GM19023 (cell line): ENCODE data around the gene TCP11L1.

Experiments
- ATAC-seq: cut with Tn5 transposase; IDR thresholded peaks from one replicate; pipeline ENCODE4 v1.9.1; 2021; ENCODE audit warnings: mild to moderate bottlenecking, moderate library complexity; ENCODE audit not compliant: unreplicated experiment

Gene TCP11L1, protein sequence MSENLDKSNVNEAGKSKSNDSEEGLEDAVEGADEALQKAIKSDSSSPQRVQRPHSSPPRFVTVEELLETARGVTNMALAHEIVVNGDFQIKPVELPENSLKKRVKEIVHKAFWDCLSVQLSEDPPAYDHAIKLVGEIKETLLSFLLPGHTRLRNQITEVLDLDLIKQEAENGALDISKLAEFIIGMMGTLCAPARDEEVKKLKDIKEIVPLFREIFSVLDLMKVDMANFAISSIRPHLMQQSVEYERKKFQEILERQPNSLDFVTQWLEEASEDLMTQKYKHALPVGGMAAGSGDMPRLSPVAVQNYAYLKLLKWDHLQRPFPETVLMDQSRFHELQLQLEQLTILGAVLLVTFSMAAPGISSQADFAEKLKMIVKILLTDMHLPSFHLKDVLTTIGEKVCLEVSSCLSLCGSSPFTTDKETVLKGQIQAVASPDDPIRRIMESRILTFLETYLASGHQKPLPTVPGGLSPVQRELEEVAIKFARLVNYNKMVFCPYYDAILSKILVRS

DNA sequence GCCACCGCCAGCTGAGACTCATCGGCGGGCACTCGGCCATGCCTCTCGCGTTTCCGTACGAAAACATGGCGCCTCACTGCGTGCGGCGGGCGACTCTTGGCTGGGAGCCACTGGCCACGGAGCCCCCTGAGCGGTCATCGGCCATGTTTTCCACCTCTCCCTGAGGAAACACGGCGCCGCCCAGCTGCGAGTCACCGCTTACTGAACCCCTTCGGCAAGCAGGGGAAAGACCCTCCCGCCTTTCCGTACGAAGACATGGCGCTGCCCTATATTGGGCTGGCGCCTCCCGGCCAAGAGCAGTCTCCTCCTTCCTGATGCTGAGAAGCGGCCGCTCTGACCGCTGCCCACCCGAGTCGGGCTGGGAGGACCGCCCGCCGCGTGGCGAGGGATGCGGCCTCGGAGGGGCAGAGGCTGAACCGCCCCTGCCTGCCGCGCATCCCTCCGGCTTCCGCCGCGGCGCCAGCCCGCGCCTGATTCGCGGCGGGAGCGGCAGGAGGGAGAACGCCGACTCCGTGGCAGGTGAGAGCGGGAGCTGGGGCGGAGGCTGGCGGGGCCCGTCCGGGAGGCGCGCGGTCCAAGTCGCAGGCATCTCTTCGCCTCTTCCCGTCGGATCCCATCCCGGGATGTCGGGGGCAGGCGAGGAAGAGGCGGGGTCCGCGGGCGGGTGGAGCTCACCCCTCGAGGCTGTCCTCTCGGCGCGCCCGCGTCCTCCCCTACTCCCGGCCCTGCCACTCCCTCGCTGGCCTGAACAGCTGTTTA lies at the start of gene TCP11L1:
TSS of gene TCP11L1 (plus strand) at position 299 of the 759 bp plus-strand sequence. CDS start 4,202 bp downstream, outside the sequence.
- ATAC-seq: peak; percentile 77

DNA sequence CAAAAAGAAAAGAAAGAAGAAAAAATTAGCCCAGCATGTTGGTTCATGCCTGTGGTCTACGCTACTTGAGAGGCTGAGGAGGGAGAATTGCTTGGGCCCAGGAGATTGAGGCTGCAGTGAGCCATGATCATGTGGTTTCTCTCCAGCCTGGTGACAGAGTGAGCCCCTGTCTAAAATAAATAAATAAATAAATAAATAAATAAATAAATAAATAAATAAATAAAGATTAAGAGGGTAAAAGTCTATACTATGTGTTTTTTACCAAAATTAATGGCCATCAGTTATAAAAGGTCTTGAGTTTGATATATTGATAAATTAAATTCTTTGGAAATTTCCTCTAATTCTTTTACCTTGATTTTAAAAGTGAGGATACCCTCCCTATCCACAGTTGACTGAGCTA lies 48.9 kb upstream of the TCP11L1 start:
- no peak for ATAC-seq

DNA sequence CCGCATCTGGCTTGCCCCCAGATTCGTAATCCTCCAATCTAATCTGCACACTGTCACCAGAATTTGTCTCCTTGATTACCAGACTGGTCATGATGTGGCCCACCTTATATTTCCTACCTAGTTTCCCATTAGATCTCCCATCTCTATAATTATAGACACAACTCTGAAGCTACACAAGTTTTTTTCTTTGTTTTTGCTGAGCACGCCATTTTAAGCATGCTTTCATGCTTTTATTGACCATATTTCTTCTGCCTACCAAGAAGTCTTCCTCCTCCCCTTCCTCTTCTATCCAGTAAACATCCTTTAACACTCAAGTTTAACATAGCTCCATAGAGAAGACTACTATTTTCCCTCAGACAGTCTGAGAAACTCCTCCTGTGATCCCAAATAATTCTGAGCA lies 47.9 kb upstream of the TCP11L1 start:
- ATAC-seq: no peak

DNA sequence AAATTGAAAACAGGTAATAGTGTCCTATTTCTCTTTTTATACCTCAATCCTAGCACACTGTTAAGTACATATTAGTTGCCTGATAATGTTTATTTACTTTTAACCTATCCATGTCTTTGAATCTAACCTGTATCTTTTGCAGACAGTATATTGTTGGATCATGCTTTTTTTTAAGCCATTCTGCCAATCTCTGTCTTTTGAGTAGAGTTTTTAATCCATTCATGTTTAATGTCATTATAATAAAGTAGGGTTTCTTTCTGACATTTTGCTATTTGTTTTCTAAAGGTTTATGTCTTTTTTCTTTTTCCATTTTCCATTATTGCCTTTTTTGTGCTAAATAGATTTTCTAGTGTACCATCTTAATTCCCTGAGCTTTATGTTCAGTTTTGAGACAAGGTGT lies 47.5 kb upstream of the TCP11L1 start:
- no peak for ATAC-seq

DNA sequence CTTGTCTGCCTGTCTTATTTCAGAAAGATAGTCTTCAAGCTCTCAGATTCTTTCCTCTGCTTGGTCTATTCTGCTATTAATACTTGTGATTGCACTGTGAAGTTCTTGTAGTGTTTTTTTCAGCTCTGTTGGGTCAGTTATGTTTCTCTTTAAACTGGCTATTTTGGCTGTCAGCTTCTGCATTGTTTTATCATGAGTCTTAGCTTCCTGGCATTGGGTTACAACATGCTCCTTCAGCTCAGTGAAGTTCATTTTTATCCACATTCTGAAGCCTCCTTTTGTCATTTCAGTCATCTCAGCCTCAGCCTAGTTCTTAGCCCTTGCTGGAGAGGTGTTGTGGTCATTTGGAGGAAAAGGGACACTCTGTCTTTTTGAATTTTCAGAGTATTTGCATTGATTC lies 39.2 kb upstream of the TCP11L1 start:
- ATAC-seq: no peak

DNA sequence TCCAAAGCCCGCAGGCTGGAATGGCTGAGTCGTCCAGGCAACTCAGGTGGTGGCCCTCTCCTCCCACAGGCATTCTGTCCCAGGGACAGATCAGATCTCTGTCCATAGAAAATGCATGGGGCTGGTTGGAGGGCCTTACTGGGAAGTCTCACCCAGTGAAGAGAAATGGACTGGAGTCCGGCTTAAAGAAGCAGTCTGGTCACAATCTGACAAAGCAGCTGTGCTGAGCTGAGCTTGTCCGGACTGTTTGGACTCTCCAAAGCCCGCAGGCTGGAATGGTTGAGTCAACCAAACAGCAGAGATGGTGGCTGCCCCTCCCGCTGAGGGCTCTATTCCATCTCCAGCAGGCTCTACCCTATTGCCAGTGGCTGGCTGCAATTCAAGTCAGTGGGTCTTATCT lies 38.1 kb upstream of the TCP11L1 start:
- no peak for ATAC-seq

DNA sequence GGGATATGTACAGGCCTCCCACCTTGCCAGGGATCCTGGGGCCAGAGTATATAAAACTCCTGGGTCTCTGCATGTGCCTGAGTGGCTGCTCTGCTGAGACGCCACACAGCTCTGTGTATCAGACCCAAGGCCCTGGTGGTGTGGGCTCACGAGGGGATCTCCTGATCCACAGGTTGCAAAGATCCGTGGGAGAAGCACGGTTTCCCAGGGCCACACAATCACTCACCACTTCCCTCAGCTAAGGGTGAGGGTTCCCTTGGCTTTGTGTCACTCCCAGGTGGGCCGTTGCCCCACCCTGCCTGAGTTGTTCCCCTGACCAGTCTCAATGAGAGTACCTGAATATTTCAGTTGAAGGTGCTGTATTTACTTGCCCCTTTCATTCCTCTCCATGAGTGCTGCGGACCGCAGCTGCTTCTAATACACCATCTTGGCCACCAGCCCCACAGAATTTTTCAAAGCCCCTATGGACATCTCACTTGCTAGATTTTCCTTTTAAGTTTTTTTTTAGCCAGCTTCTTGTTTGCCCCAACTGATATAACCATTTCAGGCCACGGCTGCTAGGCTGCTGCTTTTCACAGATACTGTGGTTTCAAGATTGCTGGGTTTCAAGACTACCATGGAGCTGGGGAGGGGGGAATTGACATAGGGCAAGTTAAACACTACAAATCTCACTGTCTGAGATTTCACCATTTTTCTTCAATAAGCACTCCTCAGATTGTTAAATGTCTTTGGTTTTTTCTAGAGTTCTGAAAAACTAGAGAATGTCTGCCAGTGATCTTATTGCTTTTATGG lies 37.4 kb upstream of the TCP11L1 start:
- ATAC-seq: no peak

DNA sequence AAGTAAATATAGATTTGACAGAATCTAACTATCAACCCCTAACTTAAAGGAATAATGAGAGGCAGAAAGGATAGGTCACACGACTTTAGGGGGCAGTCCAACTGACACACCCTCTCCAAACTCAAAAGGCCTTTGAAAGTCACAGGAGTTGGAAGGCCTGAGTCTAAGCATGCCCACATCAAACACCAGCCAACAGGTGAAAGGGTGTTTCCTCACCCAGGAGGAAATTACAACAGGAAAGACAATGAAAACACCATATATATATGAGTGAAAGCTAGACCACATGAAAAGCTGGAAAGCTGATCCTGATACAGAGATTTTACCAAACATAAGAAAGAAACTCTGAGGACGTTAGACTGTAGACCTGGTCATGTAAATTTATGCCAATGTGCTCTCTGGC lies 34.2 kb upstream of the TCP11L1 start:
- no peak for ATAC-seq

DNA sequence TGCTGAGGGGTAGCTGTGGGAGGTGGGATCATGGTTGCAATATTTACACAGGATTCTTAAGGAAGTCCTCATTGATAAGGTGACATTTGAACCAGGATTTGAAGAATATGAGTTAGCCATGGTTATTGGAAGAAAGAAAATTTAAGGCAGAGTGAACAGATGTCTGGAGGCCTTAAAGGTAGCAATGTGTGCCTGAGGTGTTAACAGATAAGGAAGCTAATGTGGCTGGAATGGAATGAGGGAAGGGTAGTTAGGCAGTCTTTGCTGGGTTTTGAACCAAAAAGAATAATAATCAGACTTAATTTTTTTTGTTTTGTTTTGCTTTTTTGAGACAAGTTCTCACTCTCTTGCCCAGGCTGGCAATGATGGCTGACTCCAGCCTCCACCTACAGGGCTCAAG lies 33.4 kb upstream of the TCP11L1 start:
- no peak for ATAC-seq

DNA sequence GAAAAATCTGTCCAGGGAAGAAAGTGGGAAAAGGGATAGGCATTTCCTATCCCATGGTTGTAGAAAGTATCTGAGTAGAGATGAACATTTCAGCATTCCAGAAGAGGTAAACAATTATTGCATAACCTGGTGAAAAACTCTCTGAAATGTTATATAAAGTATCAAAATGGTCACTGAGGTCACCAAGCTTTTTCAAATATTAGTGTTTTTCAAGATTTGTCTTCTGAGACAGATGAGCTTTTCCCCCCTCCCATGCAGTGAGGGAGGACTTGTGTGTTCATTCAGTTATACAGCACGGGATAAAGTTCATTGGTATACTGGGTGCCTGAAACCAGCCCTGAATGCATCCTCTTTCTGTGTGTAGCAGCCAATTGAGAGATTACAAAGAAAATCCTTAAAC lies 25.6 kb upstream of the TCP11L1 start:
- no peak for ATAC-seq

DNA sequence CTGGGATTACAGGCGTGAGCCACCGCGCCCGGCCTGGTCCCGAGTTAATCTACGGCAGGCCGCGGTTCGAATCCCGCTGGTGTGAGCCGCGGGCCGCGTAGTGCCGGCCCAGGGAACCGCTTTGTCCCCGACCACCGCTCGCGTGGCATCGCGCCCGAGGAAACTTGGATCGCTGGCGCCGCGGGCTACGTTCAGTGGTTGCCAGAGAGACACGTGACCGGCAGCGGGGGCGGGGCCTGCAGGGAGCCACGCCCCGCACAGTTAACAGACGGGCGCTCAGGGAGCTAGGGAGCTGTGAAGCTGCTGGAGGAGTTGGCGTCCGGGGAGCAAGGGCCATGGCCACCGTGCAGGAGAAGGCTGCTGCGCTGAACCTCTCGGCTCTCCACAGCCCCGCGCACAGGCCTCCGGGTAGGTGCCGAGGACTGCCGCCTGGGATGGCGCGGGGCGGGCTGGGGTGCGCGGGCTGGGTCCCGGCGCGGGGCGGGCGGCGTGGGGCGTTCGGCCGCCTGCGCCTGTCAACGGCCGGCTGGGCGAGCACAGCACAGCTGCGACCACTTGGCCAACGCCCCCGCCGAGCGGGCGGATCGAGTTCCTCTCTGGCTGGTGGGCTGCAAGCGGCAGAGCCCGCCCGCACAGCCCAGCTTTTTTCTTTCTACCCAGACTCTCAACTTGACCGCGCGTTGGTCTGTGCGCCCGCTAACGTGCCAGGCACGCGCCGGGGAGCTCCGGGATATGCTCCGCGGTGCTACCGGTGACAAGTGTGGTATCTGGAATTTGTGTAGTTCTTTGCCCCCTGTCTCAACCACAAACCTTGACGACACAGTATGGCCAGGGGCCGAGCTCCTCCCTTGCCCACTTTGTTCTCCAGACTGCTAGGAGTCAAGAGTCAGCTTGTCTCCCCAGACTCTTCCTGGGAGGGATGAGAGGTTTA lies 23.5 kb upstream of the TCP11L1 start, which contains the start of gene DEPDC7:
TSS of gene DEPDC7 (plus strand) at position 258 of the 931 bp plus-strand sequence. CDS start at position 336, 78 bp downstream.
- ATAC-seq: peak; percentile 89

DNA sequence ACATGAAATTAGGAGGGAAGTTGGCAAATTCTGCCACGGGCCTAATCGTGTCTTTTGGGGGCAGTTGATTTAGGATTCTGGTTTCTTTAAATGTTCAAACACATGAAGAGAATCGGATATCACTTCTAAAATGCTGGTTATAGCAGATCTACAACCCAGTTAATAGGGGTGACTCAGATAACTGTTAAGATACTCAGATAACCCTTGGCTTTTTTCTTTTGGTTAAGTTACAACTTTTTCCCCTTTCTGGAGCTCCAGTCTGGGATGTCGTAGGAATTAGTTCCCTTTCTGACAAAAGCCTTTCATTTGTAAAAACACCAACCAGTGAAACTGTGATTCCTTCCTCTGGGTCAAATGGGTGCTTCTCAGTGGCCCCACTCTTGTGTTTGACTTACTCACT lies 22.7 kb upstream of the TCP11L1 start:
- ATAC-seq: no peak

DNA sequence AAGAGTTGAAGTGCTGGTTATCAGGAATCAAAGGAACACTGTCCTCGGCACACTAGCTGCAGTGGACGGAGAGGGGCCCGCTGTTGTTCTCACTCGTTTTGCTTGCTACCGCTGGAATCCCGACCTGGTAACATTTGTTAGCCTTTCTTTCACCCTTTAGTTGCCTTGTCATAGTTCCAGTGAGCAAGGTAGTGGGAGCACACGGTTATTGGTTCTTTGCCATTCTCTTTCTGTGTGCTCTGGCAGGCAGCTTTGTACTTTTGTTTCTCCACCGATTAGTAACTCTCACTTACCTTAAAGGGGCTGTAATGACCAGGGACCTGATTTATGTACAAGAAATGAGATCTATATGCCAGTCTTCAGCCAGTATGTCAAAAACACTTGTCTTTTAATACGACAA lies 21.9 kb upstream of the TCP11L1 start:
- ATAC-seq: no peak

DNA sequence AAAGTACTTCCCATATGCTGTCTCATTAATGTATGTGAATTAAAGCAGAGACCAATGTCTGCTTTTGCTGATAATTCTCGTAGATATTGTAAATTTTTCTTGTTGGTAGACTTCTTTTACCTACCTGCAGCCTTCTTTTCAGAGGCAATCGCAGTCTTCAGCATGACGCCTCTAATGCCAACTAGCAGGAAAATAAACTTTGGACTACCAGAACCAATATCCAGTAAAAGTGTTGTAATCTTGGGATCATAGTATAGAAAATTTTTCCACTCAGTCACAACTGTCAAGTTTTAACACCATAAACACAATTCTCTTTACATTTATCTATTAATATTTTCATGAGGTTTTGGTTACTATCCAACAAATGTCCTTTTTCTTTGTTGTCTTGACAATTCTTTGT lies 21.4 kb upstream of the TCP11L1 start:
- ATAC-seq: no peak

DNA sequence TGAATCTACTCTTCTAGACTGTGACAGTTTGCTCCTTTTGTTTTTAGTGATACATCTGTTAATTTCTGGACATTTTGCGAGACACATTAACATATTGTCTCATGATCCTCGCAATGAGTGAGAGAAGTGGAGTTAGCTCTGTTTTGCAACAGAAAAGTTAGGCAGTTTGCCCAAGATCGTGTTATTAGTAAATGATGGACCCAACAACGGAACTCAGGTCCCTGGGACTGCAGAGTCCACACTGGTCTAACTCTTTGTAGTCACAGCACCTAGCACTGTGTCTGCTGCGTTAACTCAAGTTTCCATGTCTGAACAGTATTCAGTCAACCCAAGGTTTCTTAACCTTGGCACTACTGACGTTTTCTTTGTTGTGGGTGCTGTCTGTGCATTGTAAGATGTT lies 20.5 kb upstream of the TCP11L1 start:
- no peak for ATAC-seq

DNA sequence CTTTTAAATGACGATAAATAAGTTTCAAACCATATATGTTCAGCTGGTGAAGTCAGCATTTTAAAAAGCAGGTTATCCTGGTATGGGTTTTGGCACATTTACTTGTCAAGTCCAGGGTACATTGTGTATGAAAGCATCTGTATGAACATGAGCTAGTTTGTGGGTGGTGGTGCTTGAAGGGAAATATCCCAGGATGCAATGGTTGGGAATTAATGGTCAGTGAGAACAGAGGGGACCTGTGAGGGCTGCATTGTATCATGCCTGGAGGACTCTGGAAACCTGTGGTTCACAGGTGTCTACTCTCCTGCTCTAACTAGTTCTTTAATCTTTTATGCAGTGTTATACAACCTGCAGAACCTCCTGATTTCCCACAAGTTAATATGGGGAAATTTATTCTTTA lies 17.9 kb upstream of the TCP11L1 start:
- ATAC-seq: no peak

DNA sequence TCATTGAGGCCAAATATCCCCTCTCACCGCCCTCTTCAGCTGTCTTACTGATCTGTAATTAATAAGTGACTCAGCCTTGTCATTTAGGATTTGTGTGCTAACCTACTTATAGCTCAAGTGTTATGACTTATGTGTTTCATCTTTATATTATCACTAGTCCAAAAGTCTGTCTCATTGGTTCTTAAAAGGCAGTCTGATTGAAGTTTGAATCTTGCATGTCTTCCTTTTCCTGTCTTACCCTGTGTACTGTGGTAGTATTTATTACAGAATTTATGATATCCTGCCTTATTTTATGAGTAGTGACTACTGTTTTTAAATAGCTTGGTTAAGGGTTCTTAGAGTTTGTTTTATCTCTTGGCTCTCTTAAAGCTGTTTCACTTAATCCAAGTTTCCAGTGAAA lies 17.4 kb upstream of the TCP11L1 start:
- ATAC-seq: no peak

DNA sequence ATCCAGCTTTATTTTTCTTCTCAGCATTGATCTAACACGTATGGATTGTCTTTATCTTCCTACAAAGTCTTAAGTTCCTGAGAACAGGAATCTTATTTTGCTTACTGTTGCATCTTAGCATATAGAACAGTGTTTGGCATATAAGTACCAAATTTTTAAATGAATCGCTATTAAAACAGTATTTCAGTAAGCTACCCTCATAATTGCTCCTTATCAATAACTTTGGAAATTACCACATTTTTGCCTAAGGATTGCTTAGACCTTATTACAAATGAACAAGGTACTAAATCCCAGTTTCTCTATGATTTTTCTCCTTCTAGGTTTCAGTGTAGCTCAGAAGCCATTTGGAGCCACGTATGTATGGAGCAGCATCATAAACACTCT lies 14.0 kb upstream of the TCP11L1 start:
- no peak for ATAC-seq

DNA sequence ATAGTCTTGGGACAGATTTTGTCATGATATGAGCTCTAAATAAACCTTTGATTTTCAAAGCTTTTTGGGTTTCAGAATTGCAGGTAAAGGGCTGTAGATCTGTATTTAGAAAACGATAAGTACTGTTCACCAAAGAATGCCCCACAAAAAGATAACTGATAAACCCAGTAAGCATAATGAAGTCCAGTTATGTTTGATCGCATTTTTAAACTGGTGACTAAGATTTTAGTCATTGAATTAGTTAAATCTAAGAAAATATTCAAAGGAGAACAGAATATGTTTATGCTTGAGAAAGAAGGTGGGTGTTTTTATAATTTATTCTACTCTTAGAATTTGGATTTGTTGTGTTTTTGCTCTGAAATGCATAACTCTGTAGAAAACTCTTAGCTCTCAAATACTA lies 12.1 kb upstream of the TCP11L1 start:
- ATAC-seq: no peak

DNA sequence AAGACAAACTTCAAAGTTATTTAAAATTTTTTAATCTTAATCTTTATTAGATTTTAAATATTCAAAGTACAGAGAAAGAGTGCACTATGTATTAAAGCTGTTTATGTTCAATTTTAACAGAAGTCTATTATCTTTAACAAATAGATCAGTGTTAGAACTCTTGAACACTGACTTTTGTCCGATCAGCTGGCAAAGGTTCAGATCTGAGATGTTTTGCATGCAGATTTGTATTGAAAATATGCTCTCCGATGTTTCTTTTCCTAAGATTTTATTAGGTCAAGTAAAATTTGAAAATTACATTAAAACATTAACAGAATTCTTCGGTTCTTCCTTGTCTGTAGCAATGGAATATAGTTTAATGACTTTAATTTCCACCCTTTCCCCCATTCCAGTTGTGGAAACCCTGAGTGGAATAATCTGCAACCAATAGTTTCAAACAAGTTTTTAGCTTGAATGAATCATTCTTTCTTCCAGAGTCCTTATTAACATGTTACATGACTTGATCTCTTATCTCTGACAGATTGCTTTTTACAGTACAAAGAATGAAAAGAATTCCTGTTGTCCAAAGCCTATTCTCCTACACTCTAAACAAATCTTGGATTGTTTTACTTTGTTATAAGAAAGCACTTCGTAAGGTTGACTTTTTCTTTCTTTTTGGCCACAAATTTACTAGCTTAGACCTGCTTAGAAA lies 11.4 kb upstream of the TCP11L1 start:
- ATAC-seq: no peak
